PC-3 (cell line): ENCODE data around the gene GBE1.

Experiments
- EZH2 ChIP-seq: fragments of 300-600 bp; sonication (generic); IDR thresholded peaks from one replicate; pipeline ENCODE4 v1.6.1; 2017; ENCODE audit warnings: antibody characterized with exemption, mild to moderate bottlenecking, low read length; ENCODE audit not compliant: unreplicated experiment
- TF ChIP-seq, protein P1 (sequence below): fragments of 300-600 bp; sonication (generic); conservative IDR thresholded peaks from 2 replicates; pipeline ENCODE4 v1.5.1; 2017; ENCODE audit warnings: antibody characterized with exemption, low read depth, mild to moderate bottlenecking, low read length

DNA sequence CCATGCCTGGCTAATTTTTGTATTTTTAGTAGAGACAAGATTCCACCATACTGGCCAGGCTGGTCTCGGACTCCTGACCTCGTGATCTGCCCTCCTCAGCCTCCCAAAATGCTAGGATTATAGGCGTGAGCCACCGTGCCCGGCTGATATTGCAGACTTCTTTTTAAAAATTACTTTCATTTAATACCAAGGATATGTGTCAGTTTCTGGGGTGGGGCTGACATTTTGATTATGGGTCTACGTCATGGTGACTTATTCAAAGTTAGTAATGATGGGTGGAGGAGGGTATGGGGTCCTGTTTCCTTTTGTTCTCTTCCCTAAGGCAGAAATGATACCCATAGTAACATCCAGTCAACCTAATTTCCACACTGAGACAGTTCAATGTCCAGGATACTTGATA is 34.7 kb downstream of the GBE1 start:
- TF ChIP-seq EZH2 = no peak
- TF ChIP-seq, protein P1, sequence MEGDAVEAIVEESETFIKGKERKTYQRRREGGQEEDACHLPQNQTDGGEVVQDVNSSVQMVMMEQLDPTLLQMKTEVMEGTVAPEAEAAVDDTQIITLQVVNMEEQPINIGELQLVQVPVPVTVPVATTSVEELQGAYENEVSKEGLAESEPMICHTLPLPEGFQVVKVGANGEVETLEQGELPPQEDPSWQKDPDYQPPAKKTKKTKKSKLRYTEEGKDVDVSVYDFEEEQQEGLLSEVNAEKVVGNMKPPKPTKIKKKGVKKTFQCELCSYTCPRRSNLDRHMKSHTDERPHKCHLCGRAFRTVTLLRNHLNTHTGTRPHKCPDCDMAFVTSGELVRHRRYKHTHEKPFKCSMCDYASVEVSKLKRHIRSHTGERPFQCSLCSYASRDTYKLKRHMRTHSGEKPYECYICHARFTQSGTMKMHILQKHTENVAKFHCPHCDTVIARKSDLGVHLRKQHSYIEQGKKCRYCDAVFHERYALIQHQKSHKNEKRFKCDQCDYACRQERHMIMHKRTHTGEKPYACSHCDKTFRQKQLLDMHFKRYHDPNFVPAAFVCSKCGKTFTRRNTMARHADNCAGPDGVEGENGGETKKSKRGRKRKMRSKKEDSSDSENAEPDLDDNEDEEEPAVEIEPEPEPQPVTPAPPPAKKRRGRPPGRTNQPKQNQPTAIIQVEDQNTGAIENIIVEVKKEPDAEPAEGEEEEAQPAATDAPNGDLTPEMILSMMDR = no peak
